22Rv1 (cell line): Measurements from ENCODE around the gene LHPP.

ENCODE experiments used
- CTCF ChIP-seq: fragments of 450-650 bp; IDR thresholded peaks from 2 replicates; pipeline ENCODE4 v1.5.1; 2017; ENCODE audit warnings: mild to moderate bottlenecking
- ZFX ChIP-seq: fragments of 450-650 bp; IDR thresholded peaks from 2 replicates; pipeline ENCODE4 v1.6.1; 2017; ENCODE audit warnings: antibody characterized with exemption, borderline replicate concordance

GRCh38 chr10:124640056-124640455 lies 178.4 kb downstream of the LHPP start:
- TF ChIP-seq CTCF, result no peak
- TF ChIP-seq ZFX, result no peak
